Ishikawa (cell line): ENCODE data around the gene DCC.

Experiments used
- CEBPB ChIP-seq: IDR thresholded peaks from 2 replicates; pipeline ENCODE4 v1.6.1; 2012
- EP300 ChIP-seq: IDR thresholded peaks from 2 replicates; pipeline ENCODE4 v1.6.1; 2012; ENCODE audit warnings: borderline replicate concordance
- RAD21 ChIP-seq: IDR thresholded peaks from 2 replicates; pipeline ENCODE4 v1.6.1; 2012; ENCODE audit warnings: low read depth
- TAF1 ChIP-seq: IDR thresholded peaks from 2 replicates; pipeline ENCODE4 v1.6.1; 2012; ENCODE audit warnings: low read depth, mild to moderate bottlenecking
- TEAD4 ChIP-seq: IDR thresholded peaks from 2 replicates; pipeline ENCODE4 v1.6.1; 2012
- YY1 ChIP-seq: IDR thresholded peaks from 2 replicates; pipeline ENCODE4 v1.6.1; 2012; ENCODE audit warnings: low read depth
- TF ChIP-seq, protein P1 (sequence below): IDR thresholded peaks from 2 replicates; pipeline ENCODE4 v1.6.1; 2012
- TF ChIP-seq, protein P2 (sequence below): IDR thresholded peaks from 2 replicates; pipeline ENCODE4 v1.6.1; 2012; ENCODE audit warnings: low read depth, mild to moderate bottlenecking

DNA sequence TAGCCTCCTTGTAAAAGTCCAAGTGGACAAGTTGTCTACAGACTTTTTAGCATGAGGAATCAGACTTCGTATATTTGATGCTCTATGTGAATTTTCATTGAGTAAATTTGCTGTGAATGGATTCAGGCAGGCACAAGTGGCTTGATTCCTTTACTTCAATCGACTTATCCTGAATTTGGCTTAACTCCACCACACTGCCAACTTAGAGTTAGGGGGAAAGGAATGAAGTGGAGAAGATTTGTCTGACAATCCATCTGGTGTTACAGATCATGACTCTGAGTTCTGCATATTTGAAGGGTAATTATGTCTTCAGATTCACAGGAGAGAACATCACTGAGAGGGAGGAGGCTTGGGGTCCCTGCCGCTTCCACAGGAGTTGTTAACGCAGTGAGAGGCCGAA is 829.3 kb downstream of the DCC start:
- no peak for TF ChIP-seq YY1
- TF ChIP-seq, protein P1, sequence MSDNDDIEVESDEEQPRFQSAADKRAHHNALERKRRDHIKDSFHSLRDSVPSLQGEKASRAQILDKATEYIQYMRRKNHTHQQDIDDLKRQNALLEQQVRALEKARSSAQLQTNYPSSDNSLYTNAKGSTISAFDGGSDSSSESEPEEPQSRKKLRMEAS, result no peak
- TF ChIP-seq, protein P2, sequence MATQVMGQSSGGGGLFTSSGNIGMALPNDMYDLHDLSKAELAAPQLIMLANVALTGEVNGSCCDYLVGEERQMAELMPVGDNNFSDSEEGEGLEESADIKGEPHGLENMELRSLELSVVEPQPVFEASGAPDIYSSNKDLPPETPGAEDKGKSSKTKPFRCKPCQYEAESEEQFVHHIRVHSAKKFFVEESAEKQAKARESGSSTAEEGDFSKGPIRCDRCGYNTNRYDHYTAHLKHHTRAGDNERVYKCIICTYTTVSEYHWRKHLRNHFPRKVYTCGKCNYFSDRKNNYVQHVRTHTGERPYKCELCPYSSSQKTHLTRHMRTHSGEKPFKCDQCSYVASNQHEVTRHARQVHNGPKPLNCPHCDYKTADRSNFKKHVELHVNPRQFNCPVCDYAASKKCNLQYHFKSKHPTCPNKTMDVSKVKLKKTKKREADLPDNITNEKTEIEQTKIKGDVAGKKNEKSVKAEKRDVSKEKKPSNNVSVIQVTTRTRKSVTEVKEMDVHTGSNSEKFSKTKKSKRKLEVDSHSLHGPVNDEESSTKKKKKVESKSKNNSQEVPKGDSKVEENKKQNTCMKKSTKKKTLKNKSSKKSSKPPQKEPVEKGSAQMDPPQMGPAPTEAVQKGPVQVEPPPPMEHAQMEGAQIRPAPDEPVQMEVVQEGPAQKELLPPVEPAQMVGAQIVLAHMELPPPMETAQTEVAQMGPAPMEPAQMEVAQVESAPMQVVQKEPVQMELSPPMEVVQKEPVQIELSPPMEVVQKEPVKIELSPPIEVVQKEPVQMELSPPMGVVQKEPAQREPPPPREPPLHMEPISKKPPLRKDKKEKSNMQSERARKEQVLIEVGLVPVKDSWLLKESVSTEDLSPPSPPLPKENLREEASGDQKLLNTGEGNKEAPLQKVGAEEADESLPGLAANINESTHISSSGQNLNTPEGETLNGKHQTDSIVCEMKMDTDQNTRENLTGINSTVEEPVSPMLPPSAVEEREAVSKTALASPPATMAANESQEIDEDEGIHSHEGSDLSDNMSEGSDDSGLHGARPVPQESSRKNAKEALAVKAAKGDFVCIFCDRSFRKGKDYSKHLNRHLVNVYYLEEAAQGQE, result no peak
- no peak for TF ChIP-seq RAD21
- TF ChIP-seq TAF1, result no peak
- no peak for TF ChIP-seq CEBPB
- no peak for TF ChIP-seq EP300
- TF ChIP-seq TEAD4, result no peak
